DMS153 (cell line): ENCODE data around the gene PATL2.
"Not testable (repeated sequence)": the region's sequence is repeated elsewhere in the genome, so short reads cannot be mapped to it uniquely, and the experiment has no call there.

ENCODE experiments used
- DNase-seq: peaks from one replicate; lab custom pipeline; 2025; lab: John Stamatoyannopoulos, UW

Gene PATL2

GRCh38 chr15:44719293-44719999 lies 8.3 kb upstream of the PATL2 start:
- DNase-seq, result no peak

DNA sequence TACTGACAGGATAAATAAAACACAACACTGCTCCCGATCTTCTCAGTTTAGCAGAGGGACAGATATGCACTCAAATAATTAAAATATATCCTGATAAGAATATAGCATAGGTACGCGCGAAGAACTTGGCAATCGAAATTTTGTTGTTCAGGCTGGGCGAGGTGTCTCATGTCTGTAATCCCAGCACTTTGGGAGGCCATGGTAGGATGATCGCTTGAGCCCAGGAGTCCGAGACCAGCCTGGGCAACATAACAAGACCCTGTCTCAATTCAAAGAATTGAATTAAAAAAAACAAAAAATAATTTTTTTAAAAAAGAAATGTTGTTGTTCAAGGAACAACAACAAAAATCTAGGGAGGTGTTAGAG lies 7.8 kb upstream of the PATL2 start:
- no peak for DNase-seq

DNA sequence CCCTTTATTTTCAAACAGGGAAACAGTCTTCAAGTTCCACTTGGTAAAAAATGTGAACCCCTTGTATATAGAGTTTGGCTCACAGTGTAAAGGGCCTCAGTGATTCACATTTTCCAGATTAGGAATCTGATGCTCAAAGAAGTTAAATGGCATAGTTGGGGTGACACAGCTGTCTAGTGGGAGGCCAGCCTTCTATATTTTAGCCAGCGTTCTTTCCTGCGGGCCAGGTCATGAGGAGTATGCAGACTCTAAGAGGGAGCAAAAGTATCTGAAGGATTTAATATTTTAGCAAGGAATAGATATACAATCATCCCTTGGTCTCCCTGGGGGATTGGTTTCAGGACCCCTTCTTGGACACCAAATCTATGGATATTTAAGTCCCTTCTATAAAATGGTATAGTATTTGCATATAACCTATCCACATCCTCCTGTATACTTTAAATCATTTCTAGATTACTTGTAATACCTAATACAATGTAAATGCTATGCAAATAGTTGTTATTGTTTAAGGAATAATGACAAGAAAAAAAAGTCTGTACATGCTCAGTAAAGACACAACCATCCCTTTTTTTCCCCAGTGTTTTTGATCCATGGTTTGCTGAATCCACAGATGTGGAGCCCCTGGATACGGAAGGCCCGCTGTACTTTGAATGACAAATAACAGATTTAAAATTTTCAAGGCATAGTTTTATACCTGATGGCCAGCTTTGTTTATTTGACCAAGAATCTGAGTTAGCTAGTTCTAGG lies 7.2 kb upstream of the PATL2 start:
- DNase-seq, result no peak

DNA sequence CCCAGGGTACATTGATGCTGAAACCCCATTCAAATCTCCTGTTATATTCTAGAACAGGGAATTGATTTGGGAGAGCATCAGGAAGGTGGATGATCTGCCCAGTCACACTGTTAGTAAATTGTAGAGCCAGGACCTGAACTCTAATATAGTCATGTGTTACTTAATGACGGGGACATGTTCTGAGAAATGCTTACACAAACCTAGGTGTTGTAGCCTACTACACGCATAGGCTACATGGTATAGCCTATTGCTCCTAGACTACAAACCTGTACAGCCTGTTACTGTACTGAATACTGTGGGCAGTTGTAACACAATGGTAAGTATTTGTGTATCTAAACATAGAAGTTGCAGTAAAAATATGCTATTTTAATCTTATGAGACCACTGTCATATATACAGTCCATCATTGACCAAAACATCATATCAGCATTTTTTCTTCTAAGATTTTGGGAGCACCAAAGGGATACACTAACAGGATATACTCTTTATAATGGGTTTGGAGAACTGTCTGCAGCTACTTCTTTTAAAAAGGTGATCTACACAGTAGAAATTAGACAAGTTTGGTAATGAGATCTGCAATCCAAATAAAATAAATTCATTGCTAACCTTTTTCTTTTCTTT lies 6.0 kb upstream of the PATL2 start:
- no peak for DNase-seq

DNA sequence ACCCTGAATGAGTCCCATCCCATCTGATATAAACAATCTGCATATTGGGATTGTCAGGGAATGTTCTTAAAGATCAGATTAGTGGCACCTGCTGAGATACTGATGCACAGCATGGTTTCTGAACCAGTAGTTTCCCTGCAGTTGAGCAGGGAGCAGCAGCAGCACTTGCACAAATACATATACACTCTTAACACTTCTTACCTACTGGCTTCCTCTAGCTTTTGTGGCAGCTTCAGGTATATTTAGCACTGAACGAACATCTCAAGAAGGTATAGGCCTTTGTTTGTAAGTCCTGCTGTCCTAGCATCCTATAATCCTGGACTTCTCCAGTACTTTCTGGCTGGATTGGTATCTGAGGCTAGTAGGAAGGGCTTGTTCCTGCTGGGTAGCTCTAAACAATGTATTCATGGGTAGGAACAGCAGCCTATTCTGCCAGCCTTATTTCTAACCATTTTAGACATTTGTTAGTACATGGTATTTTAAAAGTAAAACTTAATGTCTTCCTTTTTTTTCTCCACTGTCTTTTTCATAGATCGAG lies 4.7 kb upstream of the PATL2 start:
- no peak for DNase-seq

- DNase-seq, result no peak
Observed at GRCh38 chr15:44715142-44715796, 4.1 kb upstream of the PATL2 start.

- DNase-seq, result no peak
Observed at GRCh38 chr15:44713006-44713966, 2.2 kb upstream of the PATL2 start.

GRCh38 chr15:44712346-44713005 lies 1.4 kb upstream of the PATL2 start:
- DNase-seq, result peak; percentile 35

DNA sequence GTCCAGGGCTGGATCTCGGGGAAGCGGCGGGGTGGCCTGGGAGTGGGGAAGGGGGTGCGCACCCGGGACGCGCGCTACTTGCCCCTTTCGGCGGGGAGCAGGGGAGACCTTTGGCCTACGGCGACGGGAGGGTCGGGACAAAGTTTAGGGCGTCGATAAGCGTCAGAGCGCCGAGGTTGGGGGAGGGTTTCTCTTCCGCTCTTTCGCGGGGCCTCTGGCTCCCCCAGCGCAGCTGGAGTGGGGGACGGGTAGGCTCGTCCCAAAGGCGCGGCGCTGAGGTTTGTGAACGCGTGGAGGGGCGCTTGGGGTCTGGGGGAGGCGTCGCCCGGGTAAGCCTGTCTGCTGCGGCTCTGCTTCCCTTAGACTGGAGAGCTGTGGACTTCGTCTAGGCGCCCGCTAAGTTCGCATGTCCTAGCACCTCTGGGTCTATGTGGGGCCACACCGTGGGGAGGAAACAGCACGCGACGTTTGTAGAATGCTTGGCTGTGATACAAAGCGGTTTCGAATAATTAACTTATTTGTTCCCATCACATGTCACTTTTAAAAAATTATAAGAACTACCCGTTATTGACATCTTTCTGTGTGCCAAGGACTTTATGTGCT lies 721 bp upstream of the PATL2 start:
- no peak for DNase-seq

- no peak for DNase-seq
Observed at GRCh38 chr15:44710236-44711095, 657 bp downstream of the PATL2 start.

DNA sequence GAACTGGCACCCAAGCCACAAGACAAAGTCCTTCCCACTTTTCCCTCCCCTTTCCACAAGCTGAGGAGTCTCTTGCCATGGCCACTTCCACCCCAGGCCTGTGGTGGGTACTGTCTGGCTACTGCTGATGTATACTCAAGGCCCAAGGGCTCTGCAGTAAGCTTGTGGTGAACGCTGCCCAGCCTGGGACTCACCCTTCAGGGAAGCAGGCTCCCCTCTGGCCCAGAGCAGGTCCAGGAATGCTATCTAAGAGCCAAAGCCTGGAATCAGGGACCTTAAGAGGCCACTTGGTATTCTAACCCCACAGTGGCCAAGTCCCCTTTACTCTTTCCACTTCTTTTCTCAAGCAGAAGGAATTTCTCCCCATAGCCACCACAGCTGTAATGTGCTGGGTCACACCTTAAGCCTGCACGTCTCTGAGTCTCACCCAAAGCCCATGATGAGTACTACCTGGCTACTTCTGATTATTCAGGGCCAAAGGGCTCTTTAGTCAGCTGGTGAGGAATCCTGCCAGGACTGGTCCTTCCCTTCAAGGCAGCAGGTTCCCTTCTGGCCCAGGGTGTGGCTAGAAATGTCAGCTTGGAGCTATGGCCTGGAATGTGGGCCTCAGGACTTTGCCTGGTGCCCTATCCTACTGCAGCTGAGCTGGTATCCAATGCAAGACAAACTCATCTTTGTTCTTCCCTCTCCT lies 4.0 kb downstream of the PATL2 start:
- no peak for DNase-seq

DNA sequence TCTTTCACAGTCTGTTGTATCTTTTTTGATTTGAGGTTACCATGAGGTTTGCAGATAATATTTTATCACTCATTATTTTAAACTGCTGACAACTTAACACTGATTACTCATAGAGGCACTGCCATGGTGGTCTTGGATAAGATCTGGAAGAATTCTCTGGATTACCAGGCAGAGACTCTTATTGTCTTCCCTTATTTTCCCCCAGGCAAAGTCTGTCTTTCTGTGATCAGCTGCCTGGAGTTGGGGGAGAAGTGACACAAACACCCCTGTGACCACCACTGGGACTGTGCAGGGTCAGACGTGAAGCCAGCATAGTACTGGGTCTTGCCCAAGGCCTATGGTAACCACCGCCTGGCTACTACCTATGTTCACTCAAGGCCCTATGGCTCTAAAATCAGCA lies 4.7 kb downstream of the PATL2 start:
- DNase-seq, result no peak

DNA sequence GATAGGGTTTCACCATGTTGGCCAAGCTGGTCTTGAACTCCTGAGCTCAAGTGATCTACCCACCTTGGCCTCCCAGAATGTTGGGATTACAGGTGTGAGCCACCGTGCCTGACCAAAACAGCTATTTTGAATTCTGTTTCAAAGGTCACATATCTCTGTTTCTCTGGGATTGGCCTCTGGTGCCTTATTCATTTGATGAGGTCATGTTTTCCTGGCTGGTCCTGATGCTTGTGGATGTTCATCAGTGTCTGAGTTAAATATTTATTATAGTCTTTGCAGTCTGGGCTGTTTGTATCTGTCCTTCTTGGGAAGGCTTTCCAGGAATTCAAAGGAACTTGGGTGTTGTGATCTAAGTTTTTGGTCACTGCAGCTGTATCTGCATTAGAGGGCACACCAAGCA lies 5.1 kb downstream of the PATL2 start:
- no peak for DNase-seq

DNA sequence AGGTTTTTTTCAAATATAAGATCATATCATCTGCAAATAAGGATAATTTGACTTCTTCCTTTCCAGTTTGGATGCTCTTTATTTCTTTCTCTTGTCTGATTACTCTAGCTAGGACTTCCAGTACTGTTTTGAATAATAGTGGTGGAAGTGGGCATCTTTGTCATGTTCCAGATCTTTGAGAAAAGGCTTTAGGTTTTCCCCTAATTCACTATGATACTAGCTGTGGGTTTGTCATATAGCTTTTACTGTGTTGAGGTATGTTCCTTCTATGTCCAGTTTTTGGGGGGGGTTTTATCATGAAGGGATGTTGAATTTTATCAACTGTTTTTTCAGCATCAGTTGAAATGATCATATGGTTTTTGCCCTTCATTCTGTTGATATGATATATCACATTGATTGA lies 10.4 kb downstream of the PATL2 start:
- not testable (repeated sequence) for DNase-seq

- no peak for DNase-seq
Observed at GRCh38 chr15:44698641-44699040, 12.5 kb downstream of the PATL2 start.

DNA sequence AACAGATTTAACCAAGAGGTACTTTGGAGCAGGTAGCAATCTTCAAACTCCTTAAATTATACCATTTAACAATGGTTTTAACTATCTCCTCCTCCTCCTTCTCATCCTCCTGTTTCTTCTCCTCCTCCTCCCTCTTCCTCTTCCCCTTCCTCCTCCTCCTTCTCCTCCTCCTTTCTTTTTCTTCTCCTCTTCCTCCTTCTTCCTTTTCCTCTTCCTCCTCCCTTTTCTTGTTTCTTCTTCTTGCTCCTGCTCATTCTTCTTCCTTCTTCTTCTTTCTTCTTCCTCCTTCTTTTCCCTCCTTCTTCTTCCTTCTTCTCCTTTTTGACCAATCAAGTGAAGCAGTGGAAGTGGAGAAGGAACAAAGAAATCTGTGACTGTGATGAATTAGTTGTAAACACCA lies 14.1 kb downstream of the PATL2 start:
- DNase-seq, result no peak

DNA sequence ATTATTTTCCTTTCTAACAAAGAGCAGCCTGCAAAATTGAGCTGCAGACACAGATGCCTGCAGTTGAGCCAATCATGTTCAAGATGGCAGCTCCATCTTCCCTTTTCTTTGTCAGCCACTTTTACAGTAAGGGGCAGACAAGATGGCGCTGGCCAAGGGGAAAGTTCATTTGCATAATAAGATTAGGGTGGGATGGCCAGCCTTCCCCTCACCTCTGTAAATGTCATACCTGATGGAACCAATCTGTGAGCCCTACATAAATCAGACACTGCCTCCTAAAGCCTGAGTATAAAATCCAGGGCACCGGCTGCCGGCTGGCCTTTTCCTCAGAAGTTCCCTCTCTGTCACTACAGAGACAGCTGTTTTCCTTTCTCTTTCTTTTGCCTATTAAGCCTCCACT lies 15.8 kb downstream of the PATL2 start:
- no peak for DNase-seq

GRCh38 chr15:44694416-44694815 lies 16.7 kb downstream of the PATL2 start:
- no peak for DNase-seq

DNA sequence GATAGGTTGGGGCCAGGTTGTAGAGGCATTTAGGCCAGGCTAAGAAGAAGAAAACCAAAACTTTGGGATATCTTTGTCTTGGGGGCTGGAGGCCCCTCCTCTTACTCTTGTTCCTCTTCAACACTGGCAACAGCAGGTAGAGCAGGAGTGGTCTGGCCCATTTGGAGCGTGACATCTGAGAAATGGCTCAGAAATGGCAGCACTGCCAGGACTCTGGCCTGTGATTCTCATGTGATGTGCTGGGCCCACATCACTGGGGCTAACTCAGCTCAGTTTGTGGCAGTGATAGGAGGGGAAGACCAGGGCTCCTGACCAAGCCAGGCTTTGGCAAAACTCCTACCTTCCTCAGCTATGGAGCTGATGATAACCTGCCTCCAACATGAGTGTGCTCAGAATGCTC lies 18.5 kb downstream of the PATL2 start:
- DNase-seq, result no peak
